K562 (cell line): Measurements from ENCODE around the gene VWC2. TPM values are rescaled to one million over a fixed set of nuclear protein-coding genes. Genes with fewer than 3 reads are reported as not detected.

Experiments
- ATAC-seq: fragments of 200-7000 bp; cut with Tn5 transposase; 3 replicates; pipeline ENCODE4 v1.9.1; 2020; ENCODE audit warnings: moderate library complexity
- BruUV-seq: library from RNA; stranded (reverse); fragments of 400-500 nt; replicated peaks from 2 replicates; lab custom pipeline; 2021; lab: Mats Ljungman, UMichigan
- CTCF ChIA-PET: fragments of 300-600 bp; formaldehyde crosslinking; extraction: SDS; loops from one replicate; lab custom pipeline; 2021; ENCODE audit warnings: low intra/inter-chr PET ratio; lab: Yijun Ruan, JAX
- POLR2A ChIA-PET: fragments of 300-600, 350-650 bp; sonication (Branson Sonifier 250); formaldehyde crosslinking; extraction: SDS; loops from one replicate; lab custom pipeline; 2021; ENCODE audit warnings: antibody characterized with exemption, inconsistent platforms; lab: Yijun Ruan, JAX
- DNase-seq, 4 experiments: peaks; one replicate each; pipeline versions ENCODE4 v3.0.0 to v3.0.0-alpha.2; 2011 to 2018; ENCODE audit warnings: low spot score in 3 of 4, mixed read lengths in 3 of 4; ENCODE audit errors: extremely low read depth in 1 of 4
- FAIRE-seq: peaks from 2 replicates; lab custom pipeline; 2011; peaks lifted over from hg19 to GRCh38; lab: Jason Lieb, UNC
- H2AFZ ChIP-seq: 2 replicates; pipeline ENCODE4 v1.6.0; 2011; ENCODE audit warnings: low read depth, low read length, control low read depth, inconsistent platforms
- H3K27ac ChIP-seq: fragments of 200-600 bp; 3 replicates; pipeline ENCODE4 v1.8.0; 2011; ENCODE audit warnings: low read depth, mild to moderate bottlenecking, control low read depth, inconsistent platforms, low read length, moderate library complexity, mixed read lengths; ENCODE audit errors: extremely low read depth
- H3K27me3 ChIP-seq, 2 experiments: fragments of 300-600 bp in 1 of 2; 2 replicates in 1 of 2; 3 replicates in 1 of 2; pipeline versions ENCODE4 v1.6.0 to v1.8.0; 2011; ENCODE audit warnings: inconsistent platforms in 2 of 2, low read length in 2 of 2, mild to moderate bottlenecking in 1 of 2, mixed read lengths in 1 of 2, moderate library complexity in 1 of 2; ENCODE audit not compliant: control insufficient read depth in 2 of 2, insufficient read depth in 2 of 2
- H3K36me3 ChIP-seq: fragments of 300-600 bp; 3 replicates; pipeline ENCODE4 v1.8.0; 2011; ENCODE audit warnings: mild to moderate bottlenecking, low read length, inconsistent platforms; ENCODE audit not compliant: control insufficient read depth, insufficient read depth
- H3K4me1 ChIP-seq, 2 experiments: fragments of 200-600 bp in 1 of 2; replicated peaks in 1 of 2; 2 replicates in 1 of 2; 3 replicates in 1 of 2; pipeline versions ENCODE4 v1.5.1 to v1.8.0; 2011; ENCODE audit warnings: inconsistent platforms in 2 of 2, low read length in 2 of 2, mild to moderate bottlenecking in 1 of 2, mixed read lengths in 1 of 2, moderate library complexity in 1 of 2; ENCODE audit not compliant: control insufficient read depth in 2 of 2, insufficient read depth in 2 of 2
- H3K4me2 ChIP-seq: 2 replicates; pipeline ENCODE4 v1.6.1; 2011; ENCODE audit warnings: low read length, control low read depth, inconsistent platforms, mixed read lengths; ENCODE audit not compliant: insufficient read depth
- H3K4me3 ChIP-seq: fragments of 200-600 bp; sonication (generic), shearing (Covaris generic); 2 replicates; pipeline ENCODE4 v1.5.1; 2016; ENCODE audit warnings: control low read depth, inconsistent platforms
- H3K79me2 ChIP-seq: fragments of 200-600 bp; 3 replicates; pipeline ENCODE4 v1.8.0; 2011; ENCODE audit warnings: low read length, inconsistent platforms; ENCODE audit not compliant: control insufficient read depth, insufficient read depth
- H3K9ac ChIP-seq, 2 experiments: 2 replicates each; pipeline versions ENCODE4 v1.6.0 to v1.6.1; 2011; ENCODE audit warnings: low read depth in 2 of 2, low read length in 2 of 2, control low read depth in 1 of 2, inconsistent platforms in 1 of 2, mild to moderate bottlenecking in 1 of 2, mixed read lengths in 1 of 2; ENCODE audit not compliant: insufficient read depth in 1 of 2
- H3K9me1 ChIP-seq: one replicate; pipeline ENCODE4 v1.6.0; 2011; ENCODE audit warnings: inconsistent platforms, mild to moderate bottlenecking, low read length, moderate library complexity; ENCODE audit not compliant: control insufficient read depth, insufficient read depth
- H3K9me3 ChIP-seq: replicated peaks from 2 replicates; pipeline ENCODE4 v1.5.1; 2011; ENCODE audit warnings: low read depth, low read length, inconsistent platforms; ENCODE audit not compliant: control insufficient read depth, insufficient read depth
- H4K20me1 ChIP-seq: replicated peaks from 2 replicates; pipeline ENCODE4 v1.6.1; 2011; ENCODE audit warnings: low read length, inconsistent platforms, mixed read lengths; ENCODE audit not compliant: control insufficient read depth, insufficient read depth
- CHD2 ChIP-seq: IDR thresholded peaks from 2 replicates; pipeline ENCODE4 v1.6.1; 2011; ENCODE audit warnings: low read depth, low read length
- DIDO1 ChIP-seq: fragments of 450-650 bp; IDR thresholded peaks from 2 replicates; pipeline ENCODE4 v1.6.1; 2016; ENCODE audit warnings: low read depth, missing biosample characterization, missing genetic modification characterization
- GATA2 ChIP-seq: sonication (generic); formaldehyde crosslinking; IDR thresholded peaks from 2 replicates; pipeline ENCODE4 v1.4.0; 2020; ENCODE audit warnings: mild to moderate bottlenecking, missing genetic modification reagents
- GTF2B ChIP-seq: IDR thresholded peaks from 2 replicates; pipeline ENCODE4 v1.6.1; 2011; ENCODE audit not compliant: insufficient read length; ENCODE audit errors: extremely low read depth
- HDAC6 ChIP-seq: IDR thresholded peaks from 2 replicates; pipeline ENCODE4 v1.6.1; 2012; ENCODE audit warnings: low read depth, mild to moderate bottlenecking, control low read depth, inconsistent platforms, low read length, moderate library complexity
- HIVEP1 ChIP-seq: fragments of 250-450 bp; sonication (Bioruptor Pico); IDR thresholded peaks from 2 replicates; pipeline ENCODE4 v1.4.0; 2020; ENCODE audit warnings: mild to moderate bottlenecking
- NELFE ChIP-seq: IDR thresholded peaks from 2 replicates; pipeline ENCODE4 v1.6.1; 2011; ENCODE audit warnings: mild to moderate bottlenecking; ENCODE audit not compliant: insufficient read depth, insufficient read length
- POLR3A ChIP-seq: IDR thresholded peaks from 2 replicates; pipeline ENCODE4 v1.6.1; 2011; ENCODE audit warnings: borderline replicate concordance, mild to moderate bottlenecking, moderate library complexity; ENCODE audit not compliant: insufficient read length, insufficient read depth; ENCODE audit errors: extremely low read depth
- TBL1XR1 ChIP-seq, 2 experiments: IDR thresholded peaks; 2 replicates each; pipeline ENCODE4 v1.6.1; 2012; ENCODE audit warnings: improper control_type of control experiment in 2 of 2, low read length in 2 of 2, mild to moderate bottlenecking in 1 of 2
- U2AF2 ChIP-seq: fragments of 200-400 bp; formaldehyde crosslinking; optimal IDR thresholded peaks from 2 replicates; pipeline ENCODE3; 2017; ENCODE audit warnings: low read depth, mild to moderate bottlenecking, low read length
- ZSCAN29 ChIP-seq: fragments of 450-650 bp; IDR thresholded peaks from 2 replicates; pipeline ENCODE4 v1.6.1; 2017
- WGBS: fragments of 100-300 bp; shearing (Covaris generic); methylation state at CpG from one replicate; pipeline ENCODE4 v1.1.6; 2016; ENCODE audit warnings: low coverage, mixed read lengths; ENCODE audit not compliant: insufficient coverage; ENCODE audit errors: missing lambda C conversion rate; 5-methylcytosine and 5-hydroxymethylcytosine counted together
- in situ Hi-C: fragments of 300-500 bp; cut with MboI; formaldehyde crosslinking; loops from 4 replicates; pipeline ENCODE4 v1.15.0; 2018; ENCODE audit warnings: inconsistent platforms, mixed read lengths
- intact Hi-C: fragments of 100-400 bp; cut with micrococcal nuclease; formaldehyde crosslinking; loops from 2 replicates; pipeline ENCODE4 v1.14.2; 2022
- polyA plus RNA-seq, 8 experiments: library from polyadenylated mRNA; depleted of rRNA in 4 of 8; stranded (reverse) in 5 of 8; unstranded in 3 of 8; fragments of >200 nt; fragmentation: Nextera tagmentation in 2 of 8; fragmentation: Illumina TruSeq in 1 of 8; extraction: Ambion mirVana in 2 of 8; extraction: Trizol in 1 of 8; gene quantifications; 2 replicates each; pipeline versions ENCODE4 v1.2.1 to v1.2.3, GENCODE V29; 2011 to 2014; ENCODE audit warnings: inconsistent platforms in 1 of 8, missing spikeins in 1 of 8
- total RNA-seq, 7 experiments: library from RNA; depleted of rRNA in 6 of 7; stranded (reverse); fragments of >200 nt in 6 of 7; fragmentation: Illumina TruSeq in 2 of 7; extraction: Trizol in 2 of 7; gene quantifications; 2 replicates each; pipeline versions ENCODE4 v1.2.1 to v1.2.3, GENCODE V29; 2011 to 2021; ENCODE audit warnings: low replicate concordance in 1 of 7
- TF ChIP-seq, protein P1 (sequence below): sonication (generic); formaldehyde crosslinking; IDR thresholded peaks from 2 replicates; pipeline ENCODE4 v1.8.0; 2022; ENCODE audit warnings: mild to moderate bottlenecking, missing genetic modification reagents
- TF ChIP-seq, protein P2 (sequence below): fragments of 450-650 bp; IDR thresholded peaks from 2 replicates; pipeline ENCODE4 v1.6.1; 2016

The VWC2 gene
- total and polyA plus RNA-seq, 9 of the 15 experiments (the other 6 are each of a cell fraction or from before 2014, with no cell fraction given): not detected

DNA sequence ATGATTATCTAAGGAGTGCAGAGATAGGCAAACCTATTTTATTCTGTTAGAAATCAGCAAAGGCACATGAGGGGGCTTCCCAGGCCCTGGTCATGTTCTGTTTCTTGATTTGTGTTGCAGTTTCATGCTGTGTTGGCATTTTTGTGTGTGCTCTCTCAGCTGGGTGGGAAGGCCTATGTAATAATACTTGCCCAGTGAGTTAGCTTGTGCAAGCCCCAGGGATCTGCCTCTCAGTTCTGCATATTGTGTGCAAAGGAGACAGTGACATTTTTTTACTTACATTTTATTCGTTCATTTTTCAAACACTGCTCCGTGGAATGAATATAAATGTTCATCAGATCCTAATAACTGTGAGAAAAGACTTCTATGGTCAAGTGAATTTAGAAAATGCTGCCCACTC, 119.0 kb downstream of the VWC2 start:
- intact Hi-C loops: no loop called here
- H3K27ac ChIP-seq: no peak overlapping the region
- in situ Hi-C loops: no loop called here
- DNase-seq (no peak), FAIRE-seq (no peak), ATAC-seq (no peak)
- H3K9ac ChIP-seq: no peak overlapping the region
- 5% methylated on average over 2 of the region's 2 CpGs for WGBS
- no peaks in the 10 kb centered on the region for H3K79me2 ChIP-seq
- no peak overlapping the region for H3K4me3 ChIP-seq
- H3K4me1 ChIP-seq: no peaks in the 10 kb centered on the region
- POLR2A ChIA-PET: no interaction called here
- BruUV-seq: no TSS peak
- no peaks in the 10 kb centered on the region for H3K9me3 ChIP-seq
- CTCF ChIA-PET: no interaction called here
- TF ChIP-seq HDAC6 (no peak), TBL1XR1 (IDR thresholded peaks at IDR 0.05; ENCODE audit: low read length in 2 of 2) (no peak), GTF2B (no peak), ZSCAN29 (no peak), HIVEP1 (CRISPR knock-in tag) (no peak), U2AF2 (no peak), GATA2 (CRISPR knock-in tag) (no peak), DIDO1 (tag) (no peak), POLR3A (no peak), CHD2 (no peak), NELFE (no peak)
- TF ChIP-seq, protein P1, sequence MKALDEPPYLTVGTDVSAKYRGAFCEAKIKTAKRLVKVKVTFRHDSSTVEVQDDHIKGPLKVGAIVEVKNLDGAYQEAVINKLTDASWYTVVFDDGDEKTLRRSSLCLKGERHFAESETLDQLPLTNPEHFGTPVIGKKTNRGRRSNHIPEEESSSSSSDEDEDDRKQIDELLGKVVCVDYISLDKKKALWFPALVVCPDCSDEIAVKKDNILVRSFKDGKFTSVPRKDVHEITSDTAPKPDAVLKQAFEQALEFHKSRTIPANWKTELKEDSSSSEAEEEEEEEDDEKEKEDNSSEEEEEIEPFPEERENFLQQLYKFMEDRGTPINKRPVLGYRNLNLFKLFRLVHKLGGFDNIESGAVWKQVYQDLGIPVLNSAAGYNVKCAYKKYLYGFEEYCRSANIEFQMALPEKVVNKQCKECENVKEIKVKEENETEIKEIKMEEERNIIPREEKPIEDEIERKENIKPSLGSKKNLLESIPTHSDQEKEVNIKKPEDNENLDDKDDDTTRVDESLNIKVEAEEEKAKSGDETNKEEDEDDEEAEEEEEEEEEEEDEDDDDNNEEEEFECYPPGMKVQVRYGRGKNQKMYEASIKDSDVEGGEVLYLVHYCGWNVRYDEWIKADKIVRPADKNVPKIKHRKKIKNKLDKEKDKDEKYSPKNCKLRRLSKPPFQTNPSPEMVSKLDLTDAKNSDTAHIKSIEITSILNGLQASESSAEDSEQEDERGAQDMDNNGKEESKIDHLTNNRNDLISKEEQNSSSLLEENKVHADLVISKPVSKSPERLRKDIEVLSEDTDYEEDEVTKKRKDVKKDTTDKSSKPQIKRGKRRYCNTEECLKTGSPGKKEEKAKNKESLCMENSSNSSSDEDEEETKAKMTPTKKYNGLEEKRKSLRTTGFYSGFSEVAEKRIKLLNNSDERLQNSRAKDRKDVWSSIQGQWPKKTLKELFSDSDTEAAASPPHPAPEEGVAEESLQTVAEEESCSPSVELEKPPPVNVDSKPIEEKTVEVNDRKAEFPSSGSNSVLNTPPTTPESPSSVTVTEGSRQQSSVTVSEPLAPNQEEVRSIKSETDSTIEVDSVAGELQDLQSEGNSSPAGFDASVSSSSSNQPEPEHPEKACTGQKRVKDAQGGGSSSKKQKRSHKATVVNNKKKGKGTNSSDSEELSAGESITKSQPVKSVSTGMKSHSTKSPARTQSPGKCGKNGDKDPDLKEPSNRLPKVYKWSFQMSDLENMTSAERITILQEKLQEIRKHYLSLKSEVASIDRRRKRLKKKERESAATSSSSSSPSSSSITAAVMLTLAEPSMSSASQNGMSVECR: no peak
- TF ChIP-seq, protein P2, sequence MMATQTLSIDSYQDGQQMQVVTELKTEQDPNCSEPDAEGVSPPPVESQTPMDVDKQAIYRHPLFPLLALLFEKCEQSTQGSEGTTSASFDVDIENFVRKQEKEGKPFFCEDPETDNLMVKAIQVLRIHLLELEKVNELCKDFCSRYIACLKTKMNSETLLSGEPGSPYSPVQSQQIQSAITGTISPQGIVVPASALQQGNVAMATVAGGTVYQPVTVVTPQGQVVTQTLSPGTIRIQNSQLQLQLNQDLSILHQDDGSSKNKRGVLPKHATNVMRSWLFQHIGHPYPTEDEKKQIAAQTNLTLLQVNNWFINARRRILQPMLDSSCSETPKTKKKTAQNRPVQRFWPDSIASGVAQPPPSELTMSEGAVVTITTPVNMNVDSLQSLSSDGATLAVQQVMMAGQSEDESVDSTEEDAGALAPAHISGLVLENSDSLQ: no peak
- H2AFZ ChIP-seq: no peak overlapping the region
- H4K20me1 ChIP-seq: no peaks in the 10 kb centered on the region
- H3K9me1 ChIP-seq: no peaks in the 10 kb centered on the region
- H3K4me2 ChIP-seq: no peak overlapping the region
- no peaks in the 10 kb centered on the region for H3K27me3 ChIP-seq
- H3K36me3 ChIP-seq: no peaks in the 10 kb centered on the region
